Fibroblast of peridontal ligament (primary cell): Measurements from ENCODE around the gene SPAM1.
"Not testable (repeated sequence)": the region's sequence is repeated elsewhere in the genome, so short reads cannot be mapped to it uniquely, and the experiment has no call there.

Experiments
- DNase-seq: peaks from one replicate; pipeline ENCODE4 v3.0.0-alpha.2; 2010; ENCODE audit errors: extremely low read depth

Gene SPAM1, protein sequence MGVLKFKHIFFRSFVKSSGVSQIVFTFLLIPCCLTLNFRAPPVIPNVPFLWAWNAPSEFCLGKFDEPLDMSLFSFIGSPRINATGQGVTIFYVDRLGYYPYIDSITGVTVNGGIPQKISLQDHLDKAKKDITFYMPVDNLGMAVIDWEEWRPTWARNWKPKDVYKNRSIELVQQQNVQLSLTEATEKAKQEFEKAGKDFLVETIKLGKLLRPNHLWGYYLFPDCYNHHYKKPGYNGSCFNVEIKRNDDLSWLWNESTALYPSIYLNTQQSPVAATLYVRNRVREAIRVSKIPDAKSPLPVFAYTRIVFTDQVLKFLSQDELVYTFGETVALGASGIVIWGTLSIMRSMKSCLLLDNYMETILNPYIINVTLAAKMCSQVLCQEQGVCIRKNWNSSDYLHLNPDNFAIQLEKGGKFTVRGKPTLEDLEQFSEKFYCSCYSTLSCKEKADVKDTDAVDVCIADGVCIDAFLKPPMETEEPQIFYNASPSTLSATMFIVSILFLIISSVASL

GRCh38 chr7:123924941-123925340 lies at the start of gene SPAM1:
Gene SPAM1 (plus strand): TSS chr7:123925241. CDS start chr7:123953571, 28,330 bp downstream.
- no peak for DNase-seq

GRCh38 chr7:123876557-123877256 lies 48.3 kb upstream of the SPAM1 start:
- DNase-seq: no peak

- DNase-seq: no peak
Observed at GRCh38 chr7:123879628-123880027, 45.4 kb upstream of the SPAM1 start.

GRCh38 chr7:123881300-123881699 lies 43.7 kb upstream of the SPAM1 start:
- DNase-seq: no peak

DNA sequence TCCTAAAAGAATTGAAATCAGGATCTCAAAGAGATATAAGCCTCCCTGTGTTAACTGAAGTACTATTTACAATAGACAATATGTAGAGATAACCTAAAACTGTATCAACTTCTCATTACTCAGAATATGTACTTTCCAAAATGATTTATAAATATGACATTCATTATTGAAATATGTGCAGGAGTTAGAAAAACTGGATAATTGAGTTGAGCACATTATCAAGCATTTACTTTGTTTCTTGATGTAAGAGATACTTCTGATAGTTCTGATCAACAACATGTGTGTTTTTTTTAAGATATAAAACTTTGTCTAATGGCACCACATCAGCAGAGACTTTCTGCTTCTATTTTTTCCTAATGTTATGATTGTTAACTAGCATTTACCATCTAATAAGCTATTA lies 41.9 kb upstream of the SPAM1 start:
- DNase-seq: no peak

DNA sequence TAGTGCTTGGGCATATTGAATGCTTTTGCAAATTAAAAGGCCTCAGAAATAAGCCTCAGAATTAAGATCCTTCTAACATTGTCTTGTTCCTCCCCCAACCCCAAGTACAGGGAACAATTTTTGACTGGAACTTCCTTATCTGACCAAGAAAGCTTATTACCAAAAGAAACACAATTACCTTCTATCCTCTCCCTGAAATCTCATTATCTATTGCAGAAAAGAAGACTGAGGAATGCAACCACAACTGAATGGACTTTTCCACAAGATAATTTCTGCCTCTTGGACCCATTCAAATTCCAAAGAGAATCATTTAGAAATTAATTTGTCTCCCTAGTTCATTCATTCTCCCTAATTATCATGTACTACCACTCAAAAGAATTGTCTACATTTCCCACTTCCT lies 36.8 kb upstream of the SPAM1 start:
- DNase-seq: no peak

- DNase-seq: not testable (repeated sequence)
Observed at GRCh38 chr7:123894753-123895152, 30.3 kb upstream of the SPAM1 start.

- no peak for DNase-seq
Observed at GRCh38 chr7:123901101-123901500, 23.9 kb upstream of the SPAM1 start.

- DNase-seq: no peak
Observed at GRCh38 chr7:123905714-123906113, 19.3 kb upstream of the SPAM1 start.

DNA sequence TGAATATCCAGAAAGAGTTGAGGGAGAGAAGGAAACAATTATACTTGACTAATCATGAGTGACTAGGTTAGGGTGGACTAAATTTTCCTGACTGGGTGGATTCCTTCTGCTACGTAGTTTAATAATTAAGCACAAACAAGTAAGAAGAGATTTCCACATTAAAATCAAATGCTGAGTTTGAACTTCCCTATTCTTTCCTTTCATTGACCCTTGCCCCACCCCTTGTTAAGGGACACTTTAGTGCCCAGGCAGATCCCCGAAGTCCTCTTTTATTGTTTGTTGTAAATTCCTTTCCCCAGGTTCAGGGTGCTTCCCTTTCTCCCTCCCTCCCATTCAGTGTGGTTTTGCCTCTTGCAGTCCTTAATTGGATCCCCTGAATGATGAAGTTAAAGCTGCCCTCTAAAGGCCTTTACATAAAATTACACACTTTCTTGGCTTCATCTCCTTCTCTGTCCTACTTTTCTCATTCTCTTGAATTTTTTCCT lies 8.8 kb upstream of the SPAM1 start:
- no peak for DNase-seq

GRCh38 chr7:123917878-123918277 lies 7.2 kb upstream of the SPAM1 start:
- no peak for DNase-seq

DNA sequence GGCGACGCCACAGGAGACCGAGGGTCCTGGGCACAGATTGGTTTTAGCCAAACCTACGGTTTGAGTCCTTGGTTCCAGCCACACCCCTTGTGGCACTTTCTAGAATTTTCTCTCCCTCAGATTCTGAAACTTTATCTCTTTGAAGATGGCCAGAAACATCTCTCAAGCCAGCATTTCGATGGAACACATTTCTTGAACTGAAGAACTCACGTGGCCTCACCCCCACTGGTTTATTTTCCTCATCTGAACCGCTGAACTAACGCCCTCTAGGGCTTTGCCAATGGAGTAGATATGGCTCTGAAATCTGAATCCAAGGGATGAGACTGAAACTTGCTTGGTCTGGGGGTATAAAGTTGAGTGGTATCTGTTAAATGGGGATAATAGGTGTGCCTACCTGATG lies 6.7 kb upstream of the SPAM1 start:
- DNase-seq: no peak

DNA sequence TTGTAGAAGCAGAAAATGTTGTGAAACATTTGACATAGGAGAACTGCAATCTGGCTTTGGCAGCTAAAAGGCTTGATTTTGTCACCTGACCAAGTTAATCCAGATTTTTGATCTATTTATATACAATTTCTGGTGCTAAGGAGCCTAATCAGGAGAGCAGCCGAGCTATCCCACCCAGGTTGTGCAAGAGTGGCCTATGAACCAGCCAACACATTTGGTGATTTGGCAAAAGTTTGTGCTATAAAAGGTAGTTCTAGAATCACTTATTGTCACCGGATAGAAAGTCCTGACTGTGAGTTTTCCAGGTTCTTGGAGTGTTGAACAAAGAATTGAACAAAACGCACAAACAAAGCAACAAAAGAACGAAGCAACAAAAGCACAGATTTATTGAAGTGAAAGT lies 1.4 kb upstream of the SPAM1 start:
- no peak for DNase-seq

DNA sequence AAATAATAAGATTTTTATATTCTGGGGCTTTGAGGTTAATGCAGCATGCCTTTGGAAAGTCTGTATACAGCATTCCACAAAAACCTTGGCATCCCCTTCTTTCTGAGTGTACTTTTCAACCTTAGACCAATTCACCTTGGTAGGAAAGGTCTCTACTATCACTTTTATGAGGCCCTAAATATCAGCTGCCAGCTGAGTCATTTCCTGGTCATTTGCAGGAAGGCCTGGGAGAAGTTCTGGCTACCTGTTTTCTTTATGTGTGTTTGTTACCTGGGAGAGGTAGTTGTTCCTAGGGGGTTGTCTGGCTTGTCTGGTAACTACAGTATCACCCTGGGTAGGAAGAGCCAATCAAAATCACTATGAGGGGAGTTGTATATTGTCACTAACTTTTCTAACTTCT lies 4.1 kb downstream of the SPAM1 start:
- no peak for DNase-seq

- no peak for DNase-seq
Observed at GRCh38 chr7:123929655-123930054, 4.6 kb downstream of the SPAM1 start.

DNA sequence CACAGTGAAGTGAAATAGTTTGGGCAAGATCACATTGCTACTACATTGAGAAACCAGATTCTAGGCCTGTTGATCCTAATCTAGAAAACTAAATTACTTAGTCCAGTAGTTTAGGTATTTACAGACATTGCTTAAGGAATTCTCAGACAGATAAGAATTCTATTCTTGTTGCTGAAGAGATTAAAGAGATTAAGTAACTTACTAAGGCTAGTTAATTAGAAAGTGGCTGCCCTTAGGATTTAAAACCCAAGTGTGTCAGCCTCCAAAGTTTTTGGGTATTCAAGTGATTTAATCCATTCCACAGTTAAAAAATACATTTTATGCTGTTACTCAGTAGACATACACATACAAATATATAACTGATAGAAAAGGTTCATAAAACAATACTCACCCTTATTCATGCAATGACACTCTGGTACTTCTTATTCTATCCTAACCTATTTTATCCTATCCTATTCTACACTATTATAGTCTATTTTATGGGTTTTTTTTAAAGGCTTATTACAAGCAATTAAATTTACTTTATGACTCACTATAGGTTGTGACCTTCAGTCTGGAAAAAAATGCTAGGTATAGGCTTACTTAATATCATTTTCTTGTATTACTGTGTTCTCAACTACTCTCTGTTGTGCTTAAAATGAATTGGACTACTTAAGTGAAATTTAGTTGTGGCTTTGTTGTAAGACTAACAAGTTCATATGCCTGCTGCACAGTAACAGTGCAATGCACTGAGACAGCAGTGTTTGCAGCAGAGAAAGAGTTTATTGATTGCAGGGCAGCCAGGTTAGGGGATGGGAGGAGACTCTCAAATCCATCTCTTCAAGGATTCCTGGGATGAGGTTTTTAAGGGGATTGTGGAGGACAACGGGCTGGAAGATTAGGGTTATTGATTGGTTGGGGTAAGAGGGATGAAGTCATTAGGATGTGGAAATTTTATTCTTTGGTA lies 10.7 kb downstream of the SPAM1 start:
- no peak for DNase-seq

- DNase-seq: no peak
Observed at GRCh38 chr7:123936388-123936787, 11.3 kb downstream of the SPAM1 start.

GRCh38 chr7:123939784-123940183 lies 14.7 kb downstream of the SPAM1 start:
- DNase-seq: no peak

GRCh38 chr7:123941391-123942180 lies 16.5 kb downstream of the SPAM1 start:
- no peak for DNase-seq

DNA sequence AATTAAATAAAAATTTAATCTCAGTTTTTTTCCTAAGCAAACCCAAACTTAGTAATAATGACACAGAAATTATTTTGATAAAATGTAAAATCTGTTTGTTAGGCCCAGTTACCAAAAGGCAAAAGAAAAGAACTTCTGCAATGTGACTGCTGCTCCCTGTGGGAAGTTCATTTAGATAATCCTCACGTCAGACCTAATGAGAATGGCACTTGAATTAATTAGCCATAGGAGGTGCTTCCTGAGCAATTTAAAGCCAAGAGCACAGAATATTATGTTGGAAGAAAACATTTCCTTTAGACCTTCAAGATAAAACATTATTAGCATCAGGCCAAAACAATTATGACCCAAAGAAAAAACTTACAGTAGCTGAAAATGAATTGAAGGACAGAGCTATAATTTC lies 19.4 kb downstream of the SPAM1 start:
- DNase-seq: no peak

DNA sequence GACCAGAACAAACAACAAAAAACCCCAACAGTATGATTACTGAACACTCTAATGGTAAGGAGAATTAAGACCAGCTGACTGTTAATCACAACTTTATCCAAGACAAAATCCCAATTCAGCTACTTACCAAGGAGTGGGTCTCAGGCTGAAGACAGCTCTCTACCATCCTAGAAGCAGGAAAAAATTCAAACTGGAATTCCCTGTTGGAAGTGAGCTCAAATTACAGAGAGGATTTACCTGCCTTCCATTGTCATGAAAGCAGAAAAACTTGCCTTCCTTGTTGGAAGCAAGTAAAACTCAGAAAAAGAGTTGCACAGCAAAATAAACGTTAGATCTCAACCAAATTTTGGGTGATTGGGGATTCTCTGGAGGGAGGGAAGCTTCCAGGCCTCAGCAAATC lies 20.9 kb downstream of the SPAM1 start:
- DNase-seq: no peak
